WTC11 (cell line): ENCODE data around the gene MPHOSPH10. TPM values are rescaled to one million over a fixed set of nuclear protein-coding genes. Genes with fewer than 3 reads are reported as not detected.

Experiments used
- ATAC-seq: fragments of 200-7000 bp; cut with Tn5 transposase; 2 replicates; pipeline ENCODE4 v1.10.0; 2021; ENCODE audit warnings: mild to moderate bottlenecking, moderate library complexity
- CTCF ChIA-PET: fragments of 300-600 bp; sonication (Branson Sonifier 250); formaldehyde crosslinking; loops from one replicate; lab custom pipeline; 2021; ENCODE audit warnings: antibody characterized with exemption; lab: Charles Lee
- POLR2A ChIA-PET: fragments of 350-600 bp; sonication (Branson Sonifier 250); formaldehyde crosslinking; loops from one replicate; lab custom pipeline; 2021; ENCODE audit warnings: antibody characterized with exemption; lab: Charles Lee
- DNase-seq: peaks from one replicate; pipeline ENCODE4 v3.0.0; 2021; ENCODE audit warnings: low spot score
- H3K27ac Mint-ChIP-seq: 2 replicates; pipeline ENCODE4 v1.8.0; 2021; ENCODE audit warnings: mixed read lengths
- H3K27me3 Mint-ChIP-seq: 2 replicates; pipeline ENCODE4 v1.8.0; 2021; ENCODE audit warnings: low read depth, mild to moderate bottlenecking, moderate library complexity, mixed read lengths
- H3K36me3 Mint-ChIP-seq: 2 replicates; pipeline ENCODE4 v1.8.0; 2021; ENCODE audit warnings: mixed read lengths
- H3K4me1 Mint-ChIP-seq: 2 replicates; pipeline ENCODE4 v1.8.0; 2022; ENCODE audit warnings: mixed read lengths
- H3K4me3 Mint-ChIP-seq: 2 replicates; pipeline ENCODE4 v1.8.0; 2021; ENCODE audit warnings: mild to moderate bottlenecking, moderate library complexity, mixed read lengths
- H3K9me3 Mint-ChIP-seq: 2 replicates; pipeline ENCODE4 v1.8.0; 2021; ENCODE audit warnings: mixed read lengths
- AFF4 ChIP-seq: sonication (generic); formaldehyde crosslinking; IDR thresholded peaks from 2 replicates; pipeline ENCODE4 v1.8.1; 2023; ENCODE audit warnings: mild to moderate bottlenecking, missing genetic modification reagents, borderline replicate concordance
- ATF1 ChIP-seq: sonication (generic); formaldehyde crosslinking; IDR thresholded peaks from 2 replicates; pipeline ENCODE4 v1.8.1; 2023; ENCODE audit warnings: mild to moderate bottlenecking, moderate library complexity, missing genetic modification reagents
- ATF2 ChIP-seq: sonication (generic); formaldehyde crosslinking; IDR thresholded peaks from 2 replicates; pipeline ENCODE4 v1.8.1; 2022; ENCODE audit warnings: low read depth, missing genetic modification reagents, borderline replicate concordance
- CDX4 ChIP-seq: fragments of 250-450 bp; sonication (Bioruptor Pico); IDR thresholded peaks from 2 replicates; pipeline ENCODE4 v1.9.0; 2021; ENCODE audit warnings: moderate library complexity, mild to moderate bottlenecking, inconsistent platforms, borderline replicate concordance
- CREM ChIP-seq: sonication (generic); formaldehyde crosslinking; IDR thresholded peaks from 2 replicates; pipeline ENCODE4 v1.8.1; 2022; ENCODE audit warnings: mild to moderate bottlenecking, missing genetic modification reagents, moderate library complexity
- CTCF ChIP-seq: fragments of 200-600 bp; IDR thresholded peaks from 2 replicates; pipeline ENCODE4 v1.8.0; 2022; ENCODE audit warnings: antibody characterized with exemption
- ERG ChIP-seq: fragments of 250-450 bp; sonication (Bioruptor Pico); IDR thresholded peaks from 2 replicates; pipeline ENCODE4 v1.8.0; 2021; ENCODE audit warnings: mild to moderate bottlenecking
- HMGA2 ChIP-seq: fragments of 250-450 bp; sonication (Bioruptor Pico); IDR thresholded peaks from 2 replicates; pipeline ENCODE4 v1.4.0; 2021; ENCODE audit warnings: mild to moderate bottlenecking, moderate library complexity
- MLX ChIP-seq: sonication (generic); formaldehyde crosslinking; IDR thresholded peaks from 2 replicates; pipeline ENCODE4 v1.8.1; 2023; ENCODE audit warnings: mild to moderate bottlenecking, missing genetic modification reagents, moderate library complexity
- MYBL2 ChIP-seq: sonication (generic); formaldehyde crosslinking; IDR thresholded peaks from 2 replicates; pipeline ENCODE4 v1.8.1; 2023; ENCODE audit warnings: mild to moderate bottlenecking, moderate library complexity, missing genetic modification reagents
- NFE2L1 ChIP-seq: sonication (generic); formaldehyde crosslinking; IDR thresholded peaks from 2 replicates; pipeline ENCODE4 v1.8.1; 2023; ENCODE audit warnings: missing genetic modification reagents
- NFYB ChIP-seq: sonication (generic); formaldehyde crosslinking; conservative IDR thresholded peaks from 2 replicates; pipeline ENCODE4 v1.8.0; 2022; ENCODE audit warnings: low read depth, missing genetic modification reagents
- NR3C1 ChIP-seq: sonication (generic); formaldehyde crosslinking; conservative IDR thresholded peaks from 2 replicates; pipeline ENCODE4 v1.8.1; 2023; ENCODE audit warnings: low read depth, mild to moderate bottlenecking, missing genetic modification reagents
- PREB ChIP-seq: sonication (generic); formaldehyde crosslinking; IDR thresholded peaks from 2 replicates; pipeline ENCODE4 v1.8.1; 2022; ENCODE audit warnings: mild to moderate bottlenecking, missing genetic modification reagents, moderate library complexity, borderline replicate concordance
- RORB ChIP-seq: fragments of 250-450 bp; sonication (Bioruptor Pico); IDR thresholded peaks from 2 replicates; pipeline ENCODE4 v1.9.0; 2021; ENCODE audit warnings: mild to moderate bottlenecking
- TP53 ChIP-seq: sonication (generic); formaldehyde crosslinking; IDR thresholded peaks from 2 replicates; pipeline ENCODE4 v1.8.1; 2023; ENCODE audit warnings: mild to moderate bottlenecking, missing genetic modification reagents
- ZNF416 ChIP-seq: fragments of 250-450 bp; sonication (Bioruptor Pico); IDR thresholded peaks from 2 replicates; pipeline ENCODE4 v1.9.0; 2021; ENCODE audit warnings: mild to moderate bottlenecking, inconsistent platforms
- ZNF512 ChIP-seq: sonication (generic); formaldehyde crosslinking; IDR thresholded peaks from 2 replicates; pipeline ENCODE4 v1.8.1; 2022; ENCODE audit warnings: missing genetic modification reagents, borderline replicate concordance
- ZSCAN18 ChIP-seq: fragments of 250-450 bp; sonication (Bioruptor Pico); IDR thresholded peaks from 2 replicates; pipeline ENCODE4 v2.1.2; 2022; ENCODE audit warnings: mild to moderate bottlenecking, moderate library complexity
- total RNA-seq: library from RNA; stranded (reverse); gene quantifications from 3 replicates; pipeline ENCODE4 v1.2.3, GENCODE V29; 2021

MPHOSPH10 gene
- total RNA-seq, 1 experiment from 2014 or later, result 36.6 TPM

GRCh38 chr2:71143782-71144181 lies 13.3 kb downstream of the MPHOSPH10 start (continued):
- TF ChIP-seq NFE2L1 (CRISPR knock-in tag) (no peak), ZSCAN18 (CRISPR knock-in tag) (no peak), MLX (CRISPR knock-in tag) (no peak), CDX4 (CRISPR knock-in tag) (no peak)

GRCh38 chr2:71148506-71149063 lies 18.2 kb downstream of the MPHOSPH10 start:
- TF ChIP-seq RORB (CRISPR knock-in tag), result no peak
- TF ChIP-seq NFYB (CRISPR knock-in tag), result no peak
- TF ChIP-seq PREB (CRISPR knock-in tag), result no peak
- no peak for TF ChIP-seq CREM (CRISPR knock-in tag)
- TF ChIP-seq ERG (CRISPR knock-in tag), result no peak
- TF ChIP-seq ZNF512 (CRISPR knock-in tag), result no peak
- TF ChIP-seq AFF4 (CRISPR knock-in tag), result no peak
- TF ChIP-seq TP53, result no peak
- no peak for TF ChIP-seq ATF2 (CRISPR knock-in tag)
- no peak for TF ChIP-seq ATF1 (CRISPR knock-in tag)
- no peak for TF ChIP-seq HMGA2 (CRISPR knock-in tag)
- TF ChIP-seq NR3C1 (CRISPR knock-in tag), result no peak
- no peak for TF ChIP-seq CTCF
- TF ChIP-seq ZNF416 (CRISPR knock-in tag), result no peak
- TF ChIP-seq MYBL2 (CRISPR knock-in tag), result no peak
- TF ChIP-seq, all 79 proteins: peak for 0
- Mint-ChIP-seq H3K27me3 (no peaks in the 10 kb centered on the region), H3K27ac (no peak overlapping the region), H3K36me3 (peaks cover 58% of the 10 kb centered on the region), H3K4me3 (no peak overlapping the region), H3K4me1 (no peaks in the 10 kb centered on the region), H3K9me3 (no peaks in the 10 kb centered on the region)
- CTCF ChIA-PET, result interaction anchor here (0.9 to 1.3 kb wide), 3 partner anchors 147 to 312 kb away, joined by 3 to 4 read pairs (median 3); no protein-coding TSS in a partner anchor
- POLR2A ChIA-PET, result no interaction called here
- DNase-seq (no peak), ATAC-seq (no peak)
